SK-N-SH treated with all-trans-retinoic acid at 6 μM for 48 hours (cell line): ENCODE data around the gene SDF4.

ENCODE experiments used
- ATAC-seq: fragments of 200-7000 bp; cut with Tn5 transposase; 3 replicates; pipeline ENCODE4 v1.9.1; 2020; ENCODE audit warnings: mild to moderate bottlenecking, moderate library complexity
- ARNTL ChIP-seq: fragments of 450-650 bp; formaldehyde crosslinking; IDR thresholded peaks from 2 replicates; pipeline ENCODE4 v1.5.0; 2020; ENCODE audit warnings: low read depth, mild to moderate bottlenecking, moderate library complexity, borderline replicate concordance
- CSDC2 ChIP-seq: fragments of 250-450 bp; sonication (Bioruptor Pico); IDR thresholded peaks from 2 replicates; pipeline ENCODE4 v1.5.0; 2020; ENCODE audit warnings: mild to moderate bottlenecking, moderate library complexity
- ESRRG ChIP-seq: fragments of 250-450 bp; sonication (Bioruptor Pico); IDR thresholded peaks from 2 replicates; pipeline ENCODE4 v1.6.1; 2021; ENCODE audit warnings: mild to moderate bottlenecking
- GLIS3 ChIP-seq: fragments of 250-450 bp; sonication (Bioruptor Pico); IDR thresholded peaks from 2 replicates; pipeline ENCODE4 v1.5.0; 2020; ENCODE audit warnings: mild to moderate bottlenecking, moderate library complexity
- ISL1 ChIP-seq: fragments of 250-450 bp; sonication (Bioruptor Pico); IDR thresholded peaks from 2 replicates; pipeline ENCODE4 v2.1.2; 2022; ENCODE audit warnings: mild to moderate bottlenecking, moderate library complexity
- RARB ChIP-seq: fragments of 250-450 bp; sonication (Bioruptor Pico); IDR thresholded peaks from 2 replicates; pipeline ENCODE4 v1.8.0; 2021; ENCODE audit warnings: mild to moderate bottlenecking, moderate library complexity
- SNAI2 ChIP-seq: fragments of 250-450 bp; sonication (Bioruptor Pico); IDR thresholded peaks from 2 replicates; pipeline ENCODE4 v1.5.0; 2020; ENCODE audit warnings: mild to moderate bottlenecking, moderate library complexity
- TCF4 ChIP-seq: fragments of 250-450 bp; sonication (Bioruptor Pico); IDR thresholded peaks from 2 replicates; pipeline ENCODE4 v1.8.0; 2021; ENCODE audit warnings: mild to moderate bottlenecking, moderate library complexity, borderline replicate concordance
- TOX ChIP-seq: fragments of 250-450 bp; sonication (Bioruptor Pico); IDR thresholded peaks from 2 replicates; pipeline ENCODE4 v1.8.0; 2021; ENCODE audit warnings: mild to moderate bottlenecking, moderate library complexity, borderline replicate concordance
- ZC3H10 ChIP-seq: fragments of 250-450 bp; sonication (Bioruptor Pico); IDR thresholded peaks from 2 replicates; pipeline ENCODE4 v1.5.1; 2021; ENCODE audit warnings: mild to moderate bottlenecking, moderate library complexity
- ZFP3 ChIP-seq: fragments of 250-450 bp; sonication (Bioruptor Pico); IDR thresholded peaks from 2 replicates; pipeline ENCODE4 v1.5.0; 2020; ENCODE audit warnings: mild to moderate bottlenecking, moderate library complexity
- ZNF565 ChIP-seq: fragments of 450-650 bp; formaldehyde crosslinking; conservative IDR thresholded peaks from 2 replicates; pipeline ENCODE4 v1.5.0; 2020; ENCODE audit warnings: low read depth, mild to moderate bottlenecking, moderate library complexity
- ZNF8 ChIP-seq: fragments of 450-650 bp; formaldehyde crosslinking; IDR thresholded peaks from 2 replicates; pipeline ENCODE4 v1.5.0; 2020; ENCODE audit warnings: mild to moderate bottlenecking, moderate library complexity
- TF ChIP-seq, protein P1 (sequence below): fragments of 250-450 bp; sonication (Bioruptor Pico); IDR thresholded peaks from 2 replicates; pipeline ENCODE4 v1.5.0; 2020; ENCODE audit warnings: mild to moderate bottlenecking, moderate library complexity
- TF ChIP-seq, protein P2 (sequence below): fragments of 250-450 bp; sonication (Bioruptor Pico); IDR thresholded peaks from 2 replicates; pipeline ENCODE4 v1.8.0; 2020; ENCODE audit warnings: mild to moderate bottlenecking, moderate library complexity, borderline replicate concordance
- TF ChIP-seq, protein P3 (sequence below): fragments of 250-450 bp; sonication (Bioruptor Pico); IDR thresholded peaks from 2 replicates; pipeline ENCODE4 v1.5.1; 2021; ENCODE audit warnings: mild to moderate bottlenecking, moderate library complexity
- TF ChIP-seq, protein P4 (sequence below): fragments of 250-450 bp; sonication (Bioruptor Pico); IDR thresholded peaks from 2 replicates; pipeline ENCODE4 v1.8.0; 2021; ENCODE audit warnings: low read depth, mild to moderate bottlenecking, moderate library complexity, borderline replicate concordance
- TF ChIP-seq, protein P5 (sequence below): fragments of 250-450 bp; sonication (Bioruptor Pico); IDR thresholded peaks from 2 replicates; pipeline ENCODE4 v1.5.1; 2020; ENCODE audit warnings: low read depth, mild to moderate bottlenecking, moderate library complexity

Gene SDF4

DNA sequence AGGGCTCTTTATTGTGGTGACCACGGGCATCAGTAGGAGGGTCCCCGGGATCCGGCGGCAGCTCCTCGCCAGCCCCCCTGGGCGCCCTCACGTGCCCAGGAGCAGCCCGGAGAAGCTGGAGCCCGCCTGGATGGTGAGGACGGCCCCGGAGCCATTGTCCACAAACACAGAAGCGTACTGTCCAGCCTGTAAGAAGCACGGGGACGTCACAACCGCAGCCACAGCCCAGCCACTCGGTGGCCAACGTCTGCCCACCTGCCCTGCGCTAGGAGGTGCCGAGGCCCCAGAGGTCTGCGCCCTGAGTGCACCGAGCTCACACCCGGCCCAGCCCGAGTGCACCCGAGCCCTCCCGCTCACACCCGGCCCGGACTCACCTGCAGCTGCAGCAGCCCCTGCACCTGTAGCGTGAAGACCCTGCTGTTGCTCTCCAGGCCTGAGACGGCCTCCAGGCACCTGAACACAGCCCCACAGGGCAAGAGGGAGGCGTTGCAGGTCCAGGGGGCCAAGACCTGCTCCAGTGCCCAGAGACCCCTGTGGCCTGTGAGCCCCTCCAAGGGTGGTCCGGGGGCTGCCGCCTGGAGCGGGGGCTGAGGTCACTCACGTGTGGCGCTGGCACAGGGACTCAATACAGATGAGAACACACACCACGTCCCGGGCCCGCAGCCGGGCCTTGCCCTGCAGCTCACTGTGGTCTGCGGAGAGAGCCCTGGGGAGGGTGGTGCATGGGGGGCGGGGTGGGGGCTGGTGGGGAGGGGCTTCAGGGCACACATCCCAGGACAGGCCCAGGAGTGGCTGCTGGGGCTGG, 10.9 kb upstream of the SDF4 start:
- TF ChIP-seq TOX (CRISPR knock-in tag) (no peak), CSDC2 (no peak)
- TF ChIP-seq, protein P1, sequence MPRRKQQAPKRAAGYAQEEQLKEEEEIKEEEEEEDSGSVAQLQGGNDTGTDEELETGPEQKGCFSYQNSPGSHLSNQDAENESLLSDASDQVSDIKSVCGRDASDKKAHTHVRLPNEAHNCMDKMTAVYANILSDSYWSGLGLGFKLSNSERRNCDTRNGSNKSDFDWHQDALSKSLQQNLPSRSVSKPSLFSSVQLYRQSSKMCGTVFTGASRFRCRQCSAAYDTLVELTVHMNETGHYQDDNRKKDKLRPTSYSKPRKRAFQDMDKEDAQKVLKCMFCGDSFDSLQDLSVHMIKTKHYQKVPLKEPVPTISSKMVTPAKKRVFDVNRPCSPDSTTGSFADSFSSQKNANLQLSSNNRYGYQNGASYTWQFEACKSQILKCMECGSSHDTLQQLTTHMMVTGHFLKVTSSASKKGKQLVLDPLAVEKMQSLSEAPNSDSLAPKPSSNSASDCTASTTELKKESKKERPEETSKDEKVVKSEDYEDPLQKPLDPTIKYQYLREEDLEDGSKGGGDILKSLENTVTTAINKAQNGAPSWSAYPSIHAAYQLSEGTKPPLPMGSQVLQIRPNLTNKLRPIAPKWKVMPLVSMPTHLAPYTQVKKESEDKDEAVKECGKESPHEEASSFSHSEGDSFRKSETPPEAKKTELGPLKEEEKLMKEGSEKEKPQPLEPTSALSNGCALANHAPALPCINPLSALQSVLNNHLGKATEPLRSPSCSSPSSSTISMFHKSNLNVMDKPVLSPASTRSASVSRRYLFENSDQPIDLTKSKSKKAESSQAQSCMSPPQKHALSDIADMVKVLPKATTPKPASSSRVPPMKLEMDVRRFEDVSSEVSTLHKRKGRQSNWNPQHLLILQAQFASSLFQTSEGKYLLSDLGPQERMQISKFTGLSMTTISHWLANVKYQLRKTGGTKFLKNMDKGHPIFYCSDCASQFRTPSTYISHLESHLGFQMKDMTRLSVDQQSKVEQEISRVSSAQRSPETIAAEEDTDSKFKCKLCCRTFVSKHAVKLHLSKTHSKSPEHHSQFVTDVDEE (CRISPR knock-in tag), result no peak
- no peak for ATAC-seq

DNA sequence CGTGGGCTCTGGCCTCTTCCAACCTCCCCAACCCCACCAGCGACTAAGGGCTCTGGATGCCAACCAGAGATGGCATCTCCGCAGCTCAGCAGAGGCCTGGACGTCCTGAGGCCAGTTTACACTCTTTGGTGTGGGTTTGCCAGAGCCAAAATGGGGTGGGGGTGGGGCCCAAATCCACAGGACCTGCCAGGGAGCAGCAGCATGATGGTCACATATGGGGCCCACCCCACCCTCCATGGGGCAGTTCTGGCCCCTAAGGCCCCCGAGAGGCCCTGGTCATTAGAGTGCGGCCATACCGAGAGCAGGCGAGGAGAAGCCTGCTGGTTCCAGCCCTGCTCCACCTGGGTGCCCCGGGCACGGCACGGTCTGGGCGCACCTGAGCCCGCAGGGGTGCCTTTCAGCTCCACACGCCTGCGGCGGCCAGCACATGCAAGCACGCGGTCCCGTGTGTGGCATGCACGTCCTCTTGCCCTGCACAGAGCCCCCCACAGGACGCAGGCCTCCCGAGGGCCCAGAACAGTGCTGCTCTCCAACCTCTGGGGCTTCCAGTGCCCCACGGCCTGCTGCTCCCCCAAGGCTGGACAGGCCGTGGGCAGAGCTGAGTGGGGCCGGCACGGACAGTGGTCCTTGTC, 9.9 kb upstream of the SDF4 start:
- ATAC-seq, result no peak

DNA sequence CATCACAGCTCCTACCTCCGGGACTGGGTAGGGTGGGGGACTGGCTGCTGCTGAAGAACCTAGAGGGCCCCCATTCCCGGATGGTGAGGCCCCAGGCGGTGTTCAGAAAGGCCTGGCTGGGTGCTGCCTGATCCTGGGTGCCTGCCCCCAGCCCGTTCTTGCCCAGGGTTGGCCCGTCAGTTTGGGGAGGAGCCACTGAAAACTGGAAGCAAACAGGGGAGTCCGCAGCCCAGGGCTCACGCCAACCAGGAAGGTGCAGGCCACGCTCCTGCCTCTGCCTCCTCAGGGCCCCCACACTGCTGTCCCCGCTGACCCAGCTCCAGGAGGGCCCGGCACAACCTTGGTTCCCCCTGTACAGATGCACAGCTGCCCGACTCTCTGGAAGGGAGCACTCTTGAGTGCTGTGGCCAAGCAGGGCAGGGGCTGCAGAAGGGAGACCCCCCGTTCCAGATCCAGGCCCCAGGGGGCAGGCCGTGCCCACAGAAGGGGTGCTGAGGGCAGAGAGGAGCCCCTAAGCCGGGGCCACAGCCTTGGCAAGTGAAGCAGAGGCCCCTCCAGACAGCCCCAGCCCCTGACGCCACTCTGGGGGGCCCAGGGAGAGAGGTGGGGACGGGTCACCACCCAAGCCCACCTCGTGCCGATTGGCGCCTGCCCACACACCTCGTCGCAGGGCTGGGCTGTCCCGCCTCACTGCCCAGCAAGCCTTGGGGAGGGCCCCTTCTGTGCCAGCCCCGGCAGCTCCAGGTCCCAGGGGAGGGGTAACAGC, 9.2 kb upstream of the SDF4 start:
- ATAC-seq, result no peak
- TF ChIP-seq, protein P2, sequence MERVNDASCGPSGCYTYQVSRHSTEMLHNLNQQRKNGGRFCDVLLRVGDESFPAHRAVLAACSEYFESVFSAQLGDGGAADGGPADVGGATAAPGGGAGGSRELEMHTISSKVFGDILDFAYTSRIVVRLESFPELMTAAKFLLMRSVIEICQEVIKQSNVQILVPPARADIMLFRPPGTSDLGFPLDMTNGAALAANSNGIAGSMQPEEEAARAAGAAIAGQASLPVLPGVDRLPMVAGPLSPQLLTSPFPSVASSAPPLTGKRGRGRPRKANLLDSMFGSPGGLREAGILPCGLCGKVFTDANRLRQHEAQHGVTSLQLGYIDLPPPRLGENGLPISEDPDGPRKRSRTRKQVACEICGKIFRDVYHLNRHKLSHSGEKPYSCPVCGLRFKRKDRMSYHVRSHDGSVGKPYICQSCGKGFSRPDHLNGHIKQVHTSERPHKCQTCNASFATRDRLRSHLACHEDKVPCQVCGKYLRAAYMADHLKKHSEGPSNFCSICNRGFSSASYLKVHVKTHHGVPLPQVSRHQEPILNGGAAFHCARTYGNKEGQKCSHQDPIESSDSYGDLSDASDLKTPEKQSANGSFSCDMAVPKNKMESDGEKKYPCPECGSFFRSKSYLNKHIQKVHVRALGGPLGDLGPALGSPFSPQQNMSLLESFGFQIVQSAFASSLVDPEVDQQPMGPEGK (CRISPR knock-in tag), result no peak
- TF ChIP-seq TCF4 (CRISPR knock-in tag), result no peak
- no peak for TF ChIP-seq ZC3H10 (CRISPR knock-in tag)
- no peak for TF ChIP-seq ISL1 (CRISPR knock-in tag)
- no peak for TF ChIP-seq ZNF565 (CRISPR knock-in tag)
- no peak for TF ChIP-seq TOX (CRISPR knock-in tag)
- TF ChIP-seq RARB (CRISPR knock-in tag), result no peak
- no peak for TF ChIP-seq ZFP3
- TF ChIP-seq ZNF8 (CRISPR knock-in tag), result no peak
- no peak for TF ChIP-seq CSDC2
- TF ChIP-seq GLIS3 (CRISPR knock-in tag), result no peak

More for the DNA sequence above, 9.9 kb upstream of the SDF4 start:
- TF ChIP-seq ZNF565 (CRISPR knock-in tag), result no peak
- TF ChIP-seq, protein P3, sequence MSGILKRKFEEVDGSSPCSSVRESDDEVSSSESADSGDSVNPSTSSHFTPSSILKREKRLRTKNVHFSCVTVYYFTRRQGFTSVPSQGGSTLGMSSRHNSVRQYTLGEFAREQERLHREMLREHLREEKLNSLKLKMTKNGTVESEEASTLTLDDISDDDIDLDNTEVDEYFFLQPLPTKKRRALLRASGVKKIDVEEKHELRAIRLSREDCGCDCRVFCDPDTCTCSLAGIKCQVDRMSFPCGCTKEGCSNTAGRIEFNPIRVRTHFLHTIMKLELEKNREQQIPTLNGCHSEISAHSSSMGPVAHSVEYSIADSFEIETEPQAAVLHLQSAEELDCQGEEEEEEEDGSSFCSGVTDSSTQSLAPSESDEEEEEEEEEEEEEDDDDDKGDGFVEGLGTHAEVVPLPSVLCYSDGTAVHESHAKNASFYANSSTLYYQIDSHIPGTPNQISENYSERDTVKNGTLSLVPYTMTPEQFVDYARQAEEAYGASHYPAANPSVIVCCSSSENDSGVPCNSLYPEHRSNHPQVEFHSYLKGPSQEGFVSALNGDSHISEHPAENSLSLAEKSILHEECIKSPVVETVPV (CRISPR knock-in tag), result no peak

DNA sequence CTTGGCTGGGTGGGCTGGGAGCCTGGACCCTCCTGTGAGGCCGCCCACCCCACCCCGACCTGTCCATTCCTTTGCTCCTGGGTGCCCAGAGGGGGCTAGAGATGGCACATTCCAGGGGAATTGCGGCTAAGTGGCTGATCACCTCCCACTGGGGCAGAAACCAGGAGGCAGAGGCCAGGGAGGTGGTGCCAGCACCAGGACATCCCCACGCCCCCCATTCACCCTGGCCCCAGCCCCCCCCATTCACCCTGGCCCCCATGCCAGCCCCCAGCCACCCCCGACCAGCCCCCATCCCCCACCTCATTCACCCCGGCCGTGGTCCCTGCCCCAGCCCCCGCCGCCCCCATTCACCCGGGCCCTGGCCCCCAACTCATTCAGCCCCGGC, 8.5 kb upstream of the SDF4 start:
- ATAC-seq, result no peak
- TF ChIP-seq SNAI2 (CRISPR knock-in tag) (no peak), ZFP3 (no peak), ISL1 (CRISPR knock-in tag) (no peak), ARNTL (no peak), ZNF8 (CRISPR knock-in tag) (no peak), ZNF565 (CRISPR knock-in tag) (no peak), TOX (CRISPR knock-in tag) (no peak), CSDC2 (no peak), GLIS3 (CRISPR knock-in tag) (no peak), ESRRG (CRISPR knock-in tag) (no peak)
- TF ChIP-seq, protein P3 (CRISPR knock-in tag), result no peak
- TF ChIP-seq, protein P4, sequence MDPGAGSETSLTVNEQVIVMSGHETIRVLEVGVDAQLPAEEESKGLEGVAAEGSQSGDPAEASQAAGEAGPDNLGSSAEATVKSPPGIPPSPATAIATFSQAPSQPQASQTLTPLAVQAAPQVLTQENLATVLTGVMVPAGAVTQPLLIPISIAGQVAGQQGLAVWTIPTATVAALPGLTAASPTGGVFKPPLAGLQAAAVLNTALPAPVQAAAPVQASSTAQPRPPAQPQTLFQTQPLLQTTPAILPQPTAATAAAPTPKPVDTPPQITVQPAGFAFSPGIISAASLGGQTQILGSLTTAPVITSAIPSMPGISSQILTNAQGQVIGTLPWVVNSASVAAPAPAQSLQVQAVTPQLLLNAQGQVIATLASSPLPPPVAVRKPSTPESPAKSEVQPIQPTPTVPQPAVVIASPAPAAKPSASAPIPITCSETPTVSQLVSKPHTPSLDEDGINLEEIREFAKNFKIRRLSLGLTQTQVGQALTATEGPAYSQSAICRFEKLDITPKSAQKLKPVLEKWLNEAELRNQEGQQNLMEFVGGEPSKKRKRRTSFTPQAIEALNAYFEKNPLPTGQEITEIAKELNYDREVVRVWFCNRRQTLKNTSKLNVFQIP (CRISPR knock-in tag), result no peak
- TF ChIP-seq, protein P1 (CRISPR knock-in tag), result no peak
- TF ChIP-seq, protein P5, sequence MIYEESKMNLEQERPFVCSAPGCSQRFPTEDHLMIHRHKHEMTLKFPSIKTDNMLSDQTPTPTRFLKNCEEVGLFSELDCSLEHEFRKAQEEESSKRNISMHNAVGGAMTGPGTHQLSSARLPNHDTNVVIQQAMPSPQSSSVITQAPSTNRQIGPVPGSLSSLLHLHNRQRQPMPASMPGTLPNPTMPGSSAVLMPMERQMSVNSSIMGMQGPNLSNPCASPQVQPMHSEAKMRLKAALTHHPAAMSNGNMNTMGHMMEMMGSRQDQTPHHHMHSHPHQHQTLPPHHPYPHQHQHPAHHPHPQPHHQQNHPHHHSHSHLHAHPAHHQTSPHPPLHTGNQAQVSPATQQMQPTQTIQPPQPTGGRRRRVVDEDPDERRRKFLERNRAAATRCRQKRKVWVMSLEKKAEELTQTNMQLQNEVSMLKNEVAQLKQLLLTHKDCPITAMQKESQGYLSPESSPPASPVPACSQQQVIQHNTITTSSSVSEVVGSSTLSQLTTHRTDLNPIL (CRISPR knock-in tag), result no peak
